HG03039 (cell line): ENCODE results near the gene MKI67.
A peak's percentile ranks its signal among the peaks of the same experiment; 100 is the strongest.

Experiments
- ATAC-seq: cut with Tn5 transposase; IDR thresholded peaks from one replicate; pipeline ENCODE4 v1.9.1; 2021; ENCODE audit warnings: mild to moderate bottlenecking, moderate library complexity; ENCODE audit not compliant: unreplicated experiment

Gene MKI67

DNA sequence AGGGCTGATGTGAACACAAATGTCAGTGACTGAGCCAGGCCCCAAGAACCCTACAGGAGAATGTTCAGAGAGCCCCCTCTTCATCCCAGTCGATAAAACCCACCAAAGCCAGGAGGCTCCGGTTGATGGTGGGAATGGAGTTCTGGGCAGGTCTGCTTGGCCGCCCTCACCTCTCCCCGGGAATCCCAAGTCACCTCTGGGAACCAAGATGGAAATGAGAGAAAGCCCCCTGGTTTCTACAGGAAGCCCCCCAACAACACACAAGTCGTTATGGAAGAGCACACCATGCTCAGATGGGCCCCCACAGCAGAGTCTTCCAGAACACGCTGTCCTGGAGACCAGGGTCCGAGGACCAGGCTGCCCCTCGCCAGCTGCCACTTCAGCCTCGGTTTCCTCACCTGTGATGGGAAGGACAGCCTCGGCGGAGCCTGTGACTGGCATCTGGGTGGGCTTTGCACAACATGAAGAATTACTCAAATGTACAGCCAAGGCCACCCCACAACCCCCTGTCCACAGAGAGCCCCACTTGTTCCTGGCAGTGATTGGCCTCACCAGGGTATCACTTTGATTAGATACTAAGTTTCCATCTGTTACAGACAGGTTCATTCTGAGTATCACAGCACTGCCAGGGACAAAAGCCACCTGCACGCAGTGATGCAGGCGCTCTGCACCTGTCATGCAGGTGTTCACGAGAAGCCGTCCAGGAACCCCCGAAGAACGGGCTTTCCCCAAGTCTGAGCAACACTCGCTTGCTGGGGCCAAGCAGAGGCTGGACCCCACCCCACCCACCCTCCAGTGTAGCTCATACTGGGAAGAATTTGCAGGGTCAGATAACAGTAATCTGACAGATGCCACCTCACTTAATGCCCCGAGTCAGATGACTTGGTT lies 57.6 kb downstream of the MKI67 start:
- peak; percentile 4 for ATAC-seq

DNA sequence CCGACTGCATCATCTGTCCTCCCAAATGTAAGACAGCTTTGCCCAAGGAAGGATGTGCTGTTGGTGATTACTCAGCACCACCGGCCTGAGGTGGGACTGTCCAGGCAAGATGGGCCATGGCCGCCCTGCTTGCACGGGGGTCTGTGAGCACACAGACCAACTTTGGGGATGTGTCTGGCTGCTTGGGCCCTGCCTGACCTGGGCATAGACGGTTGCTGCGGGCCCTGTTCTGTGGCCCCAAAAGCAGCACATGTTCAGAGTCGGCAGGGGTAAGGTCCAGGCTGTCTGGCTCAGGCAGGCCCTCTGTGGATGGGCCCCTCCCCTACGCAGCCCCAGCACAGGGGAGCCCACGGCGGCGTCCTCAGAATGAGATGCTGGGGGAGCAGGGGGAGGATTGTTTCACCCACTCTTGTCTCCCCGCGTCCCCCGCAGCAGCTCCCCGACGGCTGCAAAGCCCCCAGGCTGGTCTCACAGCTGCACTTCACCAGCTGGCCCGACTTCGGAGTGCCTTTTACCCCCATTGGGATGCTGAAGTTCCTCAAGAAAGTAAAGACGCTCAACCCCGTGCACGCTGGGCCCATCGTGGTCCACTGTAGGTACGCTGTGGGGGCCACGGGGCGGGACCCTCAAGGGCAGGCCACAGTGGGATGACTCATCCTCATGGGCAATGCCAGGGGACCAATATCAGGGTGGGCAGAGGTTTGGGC lies 58.4 kb downstream of the MKI67 start:
- ATAC-seq, result no peak

GRCh38 chr10:128066870-128067382 lies 59.3 kb downstream of the MKI67 start:
- no peak for ATAC-seq

GRCh38 chr10:128065881-128066534 lies 60.2 kb downstream of the MKI67 start:
- no peak for ATAC-seq

- ATAC-seq, result no peak
Measured at GRCh38 chr10:128064970-128065580, 61.1 kb downstream of the MKI67 start.

- peak; percentile 45 for ATAC-seq
Measured at GRCh38 chr10:128064108-128064969, 61.9 kb downstream of the MKI67 start.

GRCh38 chr10:128063736-128064107 lies 62.5 kb downstream of the MKI67 start:
- peak; percentile 29 for ATAC-seq

- peak; percentile 40 for ATAC-seq
Measured at GRCh38 chr10:128062881-128063563, 63.2 kb downstream of the MKI67 start.

GRCh38 chr10:128062331-128062880 lies 63.8 kb downstream of the MKI67 start:
- no peak for ATAC-seq

- ATAC-seq, result no peak
Measured at GRCh38 chr10:128061306-128062300, 64.6 kb downstream of the MKI67 start.

- ATAC-seq, result no peak
Measured at GRCh38 chr10:128060341-128061250, 65.6 kb downstream of the MKI67 start.

DNA sequence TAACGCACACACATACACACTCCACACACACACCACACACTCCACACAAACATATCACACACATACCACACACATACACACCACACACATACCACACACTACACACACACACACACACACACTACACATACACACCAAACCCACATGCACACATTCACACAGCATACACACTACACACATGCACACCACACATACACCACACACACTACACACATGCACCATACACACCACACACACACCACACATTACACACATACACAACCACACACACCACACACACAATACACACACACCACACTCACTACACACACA lies 66.3 kb downstream of the MKI67 start:
- ATAC-seq, result no peak

- no peak for ATAC-seq
Measured at GRCh38 chr10:128059266-128059981, 66.8 kb downstream of the MKI67 start.

- no peak for ATAC-seq
Measured at GRCh38 chr10:128058750-128059134, 67.5 kb downstream of the MKI67 start.

DNA sequence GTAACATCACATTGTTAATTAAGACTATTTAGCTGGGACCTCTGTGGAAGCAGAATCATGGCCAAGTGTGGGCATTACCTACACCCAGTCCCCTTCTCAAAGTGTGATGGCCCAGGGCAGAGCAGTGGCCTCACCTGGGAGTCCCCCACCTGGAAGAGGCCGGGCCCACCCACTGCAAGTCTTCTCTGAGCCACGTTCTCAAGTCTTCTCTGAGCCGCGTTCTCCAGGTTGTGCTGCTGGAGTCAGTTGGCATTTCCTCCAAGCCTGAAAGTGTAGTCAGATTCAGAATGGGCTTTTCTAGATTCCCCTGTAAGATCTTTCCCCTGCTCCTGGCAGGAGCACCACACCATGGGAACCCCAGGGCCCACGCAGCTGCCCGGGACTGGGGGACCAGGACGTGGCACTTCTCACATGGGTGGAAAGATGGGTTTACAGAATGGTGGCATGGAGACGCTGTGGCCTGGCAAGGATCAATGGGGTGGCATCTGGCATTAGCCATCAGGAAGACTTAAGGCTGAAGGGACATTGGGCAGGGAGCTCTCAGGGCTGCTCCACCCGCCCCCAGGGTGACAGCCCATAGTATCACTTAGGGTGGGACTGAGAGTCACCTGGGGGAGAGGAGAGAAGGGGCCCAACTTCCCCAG lies 68.0 kb downstream of the MKI67 start:
- ATAC-seq, result no peak
